Activated CD8-positive, alpha-beta T cell treated with anti-CD3 and anti-CD28 coated beads for 36 hours (primary cell): ENCODE results near the gene ATG10. TPM values are rescaled to one million over a fixed set of nuclear protein-coding genes. Genes with fewer than 3 reads are reported as not detected.
A peak's percentile ranks its signal among the peaks of the same experiment; 100 is the strongest.

Experiments
- ATAC-seq: fragments of 200-7000 bp; cut with Tn5 transposase; one replicate; pipeline ENCODE4 v1.10.0; 2021; ENCODE audit warnings: mild to moderate bottlenecking, moderate library complexity
- CTCF ChIA-PET: fragments of 350-600 bp; sonication (Branson Sonifier 250); formaldehyde crosslinking; loops from one replicate; lab custom pipeline; 2021; ENCODE audit warnings: antibody characterized with exemption; lab: Charles Lee
- POLR2A ChIA-PET: fragments of 350-600 bp; sonication (Branson Sonifier 250); formaldehyde crosslinking; loops from one replicate; lab custom pipeline; 2021; ENCODE audit warnings: antibody characterized with exemption; lab: Charles Lee
- DNase-seq: peaks from one replicate; pipeline ENCODE4 v3.0.0-alpha.2; 2020
- H3K27ac Mint-ChIP-seq: one replicate; pipeline ENCODE4 v1.8.0; 2021; ENCODE audit warnings: mild to moderate bottlenecking, mixed read lengths
- H3K27me3 Mint-ChIP-seq: one replicate; pipeline ENCODE4 v1.8.0; 2021; ENCODE audit warnings: mixed read lengths
- H3K36me3 Mint-ChIP-seq: one replicate; pipeline ENCODE4 v1.8.0; 2021; ENCODE audit warnings: low read depth, mixed read lengths
- H3K4me1 Mint-ChIP-seq: one replicate; pipeline ENCODE4 v1.8.0; 2021; ENCODE audit warnings: low read depth, mixed read lengths
- H3K4me3 Mint-ChIP-seq: one replicate; pipeline ENCODE4 v1.8.0; 2021; ENCODE audit warnings: mild to moderate bottlenecking, moderate library complexity, mixed read lengths
- H3K9me3 Mint-ChIP-seq: one replicate; pipeline ENCODE4 v1.8.0; 2021; ENCODE audit warnings: mixed read lengths
- CTCF ChIP-seq: fragments of 200-600 bp; IDR thresholded peaks from one replicate; pipeline ENCODE4 v1.8.0; 2022; ENCODE audit warnings: antibody characterized with exemption, mild to moderate bottlenecking
- intact Hi-C: fragments of 100-400 bp; cut with micrococcal nuclease; formaldehyde crosslinking; loops from one replicate; pipeline ENCODE4 v1.10.0; 2022
- total RNA-seq, 2 experiments: library from RNA; stranded (reverse); gene quantifications; one replicate each; pipeline ENCODE4 v1.2.3, GENCODE V29; 2021

ATG10 gene
- total RNA-seq, 2 experiments from 2014 or later: 7.5 to 12.0 TPM

GRCh38 chr5:82277987-82278710, 306.3 kb downstream of the ATG10 start, which contains the start of gene RPS23:
Gene RPS23, minus strand, starts transcription at chr5:82278354. Its CDS starts 31 bp downstream, at chr5:82278323.
- ATAC-seq (peak; percentile 95), DNase-seq (peak; percentile 92)
- ChIA-PET CTCF (interaction anchor here (1.8 kb wide), 1 partner anchor 35 kb away, joined by 4 read pairs; no protein-coding TSS in a partner anchor), POLR2A (interaction anchor here (0.7 to 2.0 kb wide), 13 partner anchors 8 to 528 kb away, joined by 3 to 10 read pairs (median 4); partner anchors contain the start of gene ATG10)
- intact Hi-C loops: no loop called here
- no peak for TF ChIP-seq CTCF
- Mint-ChIP-seq H3K27ac (peak within 1 kb of the TSS; percentile 100), H3K4me1 (peaks cover 39% of the 10 kb centered on the region), H3K9me3 (no peaks in the 10 kb centered on the region), H3K27me3 (no peaks in the 10 kb centered on the region), H3K4me3 (peak within 1 kb of the TSS; percentile 89), H3K36me3 (peaks cover 52% of the 10 kb centered on the region)

- peaks cover 33% of the 10 kb centered on the region for H3K4me1 Mint-ChIP-seq
- TF ChIP-seq CTCF: no peak
- peaks cover 45% of the 10 kb centered on the region for H3K36me3 Mint-ChIP-seq
- CTCF ChIA-PET: interaction anchor here (1.8 kb wide), 1 partner anchor 35 kb away, joined by 4 read pairs; no protein-coding TSS in a partner anchor
- H3K4me3 Mint-ChIP-seq: peak overlapping the region; percentile 89
- ATAC-seq: no peak
- intact Hi-C loops: no loop called here
- H3K9me3 Mint-ChIP-seq: no peaks in the 10 kb centered on the region
- no peaks in the 10 kb centered on the region for H3K27me3 Mint-ChIP-seq
- no peak for DNase-seq
- peak overlapping the region; percentile 100 for H3K27ac Mint-ChIP-seq
- POLR2A ChIA-PET: interaction anchor here (0.9 to 2.0 kb wide), 7 partner anchors 9 to 528 kb away, joined by 3 to 10 read pairs (median 4); no protein-coding TSS in a partner anchor
Measured at GRCh38 chr5:82278711-82279370, 307.0 kb downstream of the ATG10 start.

GRCh38 chr5:82283893-82284292, 312.1 kb downstream of the ATG10 start:
- ATAC-seq (no peak), DNase-seq (no peak)
- Mint-ChIP-seq H3K4me3 (no peak overlapping the region), H3K27me3 (no peaks in the 10 kb centered on the region), H3K4me1 (peaks cover 9% of the 10 kb centered on the region), H3K36me3 (no peaks in the 10 kb centered on the region), H3K27ac (no peak overlapping the region), H3K9me3 (no peaks in the 10 kb centered on the region)
- POLR2A ChIA-PET: no interaction called here
- CTCF ChIA-PET: interaction anchor here (1.0 kb wide), 2 partner anchors 8 to 28 kb away, joined by 3 read pairs; no protein-coding TSS in a partner anchor
- TF ChIP-seq CTCF: no peak
- intact Hi-C loops: no loop called here

DNA sequence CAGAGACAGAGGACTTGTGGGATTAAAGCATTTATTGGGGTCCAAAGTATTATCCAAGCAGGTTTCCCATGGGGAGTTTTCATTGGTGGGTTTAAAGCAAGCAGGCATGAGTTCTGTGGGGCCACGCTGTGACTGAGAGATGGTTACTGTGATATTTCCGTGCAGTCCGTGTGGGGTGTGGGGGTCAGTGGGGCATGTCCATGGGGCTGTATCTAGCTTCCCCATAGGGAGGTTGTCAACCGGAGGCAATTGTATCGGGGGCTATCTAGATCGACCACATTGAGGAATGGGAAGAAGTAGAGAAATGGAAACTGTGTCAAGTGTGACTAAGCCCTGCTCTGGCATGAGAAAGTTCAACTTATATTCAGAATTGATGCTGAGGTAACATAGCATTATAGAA, 313.4 kb downstream of the ATG10 start:
- no peak for DNase-seq
- ChIA-PET POLR2A (interaction anchor here (1.0 kb wide), 1 partner anchor 8 kb away, joined by 3 read pairs; no protein-coding TSS in a partner anchor), CTCF (interaction anchor here (1.0 kb wide), 1 partner anchor 30 kb away, joined by 3 read pairs; no protein-coding TSS in a partner anchor)
- TF ChIP-seq CTCF: no peak
- Mint-ChIP-seq H3K36me3 (no peaks in the 10 kb centered on the region), H3K27ac (no peak overlapping the region), H3K27me3 (no peaks in the 10 kb centered on the region), H3K4me1 (peaks cover 3% of the 10 kb centered on the region), H3K4me3 (no peak overlapping the region), H3K9me3 (no peaks in the 10 kb centered on the region)
- no peak for ATAC-seq
- intact Hi-C loops: no loop called here
